Pancreas (tissue), 10 donors: ENCODE results near the gene NXPE4. TPM values are rescaled to one million over a fixed set of nuclear protein-coding genes. Genes with fewer than 3 reads are reported as not detected.

ENCODE experiments used
- ATAC-seq, 4 donors: fragments of 200-7000 bp; cut with Tn5 transposase; one replicate each; pipeline versions ENCODE4 v1.8.0 to v1.9.1; 2020; ENCODE audit warnings: mild to moderate bottlenecking in 4 of 4, moderate library complexity in 4 of 4
- DNase-seq, 6 donors: peaks; one replicate each; pipeline ENCODE4 v3.0.0-alpha.2; 2020
- FAIRE-seq: peaks from 2 replicates; lab custom pipeline; 2012; peaks lifted over from hg19 to GRCh38; lab: Jason Lieb, UNC
- H3K27ac ChIP-seq, 4 donors: fragments of 200-600 bp; sonication (generic); 1 replicate in 3 of 4; 2 replicates in 1 of 4; pipeline versions ENCODE4 v1.5.0 to v1.8.0; 2020
- H3K27me3 ChIP-seq, 4 donors: fragments of 200-600 bp; one replicate each; pipeline ENCODE4 v1.8.0; 2021
- H3K36me3 ChIP-seq, 3 donors: fragments of 200-600 bp; sonication (generic) in 1 of 3; one replicate each; pipeline versions ENCODE4 v1.5.0 to v1.8.0; 2020 to 2021
- H3K4me1 ChIP-seq, 3 donors: fragments of 200-600 bp; one replicate each; pipeline ENCODE4 v1.8.0; 2021
- H3K4me3 ChIP-seq, 4 donors: fragments of 200-600 bp; sonication (generic) in 2 of 4; one replicate each; pipeline versions ENCODE4 v1.5.0 to v1.8.0; 2020 to 2021
- H3K9me3 ChIP-seq, 4 donors: fragments of 200-600 bp; one replicate each; pipeline ENCODE4 v1.8.0; 2021
- CTCF ChIP-seq, 4 donors: fragments of 200-600 bp; sonication (generic) in 3 of 4; IDR thresholded peaks; one replicate each; pipeline versions ENCODE4 v1.5.0 to v1.8.0; 2021; ENCODE audit warnings: antibody characterized with exemption in 4 of 4
- WGBS, 2 donors: extraction: QIAGEN DNeasy Blood & Tissue Kit; methylation state at CpG; one replicate each; pipeline ENCODE4 v1.1.7; 2013; 5-methylcytosine and 5-hydroxymethylcytosine counted together
- intact Hi-C, 3 donors: fragments of 100-400 bp; cut with DNase I; formaldehyde crosslinking; loops; one replicate each; pipeline versions ENCODE4 v1.11.1 to v1.14.2; 2022
- polyA plus RNA-seq, 2 donors: library from polyadenylated mRNA; stranded (reverse); fragments of 200-250 nt; gene quantifications; one replicate each; pipeline ENCODE4 v1.2.3, GENCODE V29; 2013
- total RNA-seq, 6 donors: library from RNA; stranded (reverse); fragmentation: NEBNext Ultra II Directional in 4 of 6; extraction: Animal tissue kit (Norgen Biotek cat#: 25700) in 4 of 6; gene quantifications; one replicate each; pipeline versions ENCODE4 v1.2.1 to v1.2.4, GENCODE V29; 2021 to 2023
- donor health status: healthy with polysubstance abuse.
- donor health status: DM: no; HTN: no; CAD: no; lungs with moderate emphysema.
- donor health status: DM: no; HTN: no; CAD: no.
- donor health status: control.
- donor health status: control.
- donor health status: Bipolar disorder and iron deficiency.
- donor health status: DM: yes; HTN: yes; CAD: no.
- donor health status: DM: no; HTN: no; CAD: no.
- donor health status: DM: no; HTN: no; CAD: no.
- donor health status: DM: yes; HTN: yes; CAD: no.

NXPE4 gene
- total and polyA plus RNA-seq, 8 donors, result not detected

DNA sequence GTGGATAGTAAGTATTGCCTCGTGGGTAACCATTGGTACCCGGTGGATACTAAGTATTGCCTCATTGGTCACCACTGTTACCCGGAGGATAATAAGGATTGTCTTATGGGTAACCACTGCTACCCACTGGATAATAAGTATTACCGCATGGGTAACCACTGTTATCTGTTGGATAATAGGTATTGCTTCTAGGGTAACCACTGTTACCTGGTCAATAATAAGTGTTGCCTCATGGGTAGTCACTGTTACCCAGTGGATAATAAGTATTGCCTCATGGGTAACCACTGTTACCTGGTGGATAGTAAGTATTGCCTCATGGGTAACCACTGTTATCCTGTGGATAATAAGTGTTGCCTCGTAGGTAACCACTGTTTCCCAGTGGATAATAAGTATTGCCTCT lies 22.6 kb upstream of the NXPE4 start:
- TF ChIP-seq CTCF (IDR thresholded peaks at IDR 0.05), result no peak
- no peak for FAIRE-seq
- no peak overlapping the region for H3K27ac ChIP-seq
- 82 to 85% methylated on average over 5 of the region's 5 CpGs for WGBS, 2 donors
- no peaks in the 10 kb centered on the region for H3K9me3 ChIP-seq
- no peaks in the 10 kb centered on the region for H3K27me3 ChIP-seq
- H3K4me1 ChIP-seq, result no peaks in the 10 kb centered on the region
- ATAC-seq, result no peak
- no peak for DNase-seq
- H3K36me3 ChIP-seq, result no peaks in the 10 kb centered on the region
- intact Hi-C loops, result no loop called here
- H3K4me3 ChIP-seq, result no peak overlapping the region

GRCh38 chr11:114617157-114618124 lies 21.9 kb upstream of the NXPE4 start:
- DNase-seq, result no peak
- no peak for TF ChIP-seq CTCF (IDR thresholded peaks at IDR 0.05)

GRCh38 chr11:114616516-114616915 lies 20.9 kb upstream of the NXPE4 start:
- H3K4me3 ChIP-seq, result no peak overlapping the region
- H3K36me3 ChIP-seq, result no peaks in the 10 kb centered on the region
- H3K27ac ChIP-seq, result no peak overlapping the region
- 70 to 83% methylated on average over 8 of the region's 8 CpGs for WGBS, 2 donors
- intact Hi-C loops, result no loop called here
- no peak for FAIRE-seq
- H3K4me1 ChIP-seq, result no peaks in the 10 kb centered on the region
- ATAC-seq, result no peak
- no peaks in the 10 kb centered on the region for H3K9me3 ChIP-seq
- TF ChIP-seq CTCF (IDR thresholded peaks at IDR 0.05), result no peak
- no peak for DNase-seq
- H3K27me3 ChIP-seq, result no peaks in the 10 kb centered on the region

More at GRCh38 chr11:114617157-114618124, 21.9 kb upstream of the NXPE4 start:
- WGBS, 2 donors, result 71 to 84% methylated on average over 29 of the region's 29 CpGs
- Histone ChIP-seq H3K9me3 (no peaks in the 10 kb centered on the region), H3K36me3 (no peaks in the 10 kb centered on the region), H3K4me1 (no peaks in the 10 kb centered on the region), H3K27ac (no peak overlapping the region), H3K4me3 (no peak overlapping the region), H3K27me3 (no peaks in the 10 kb centered on the region)
- intact Hi-C loops, result no loop called here
- ATAC-seq, result no peak
- FAIRE-seq, result no peak

DNA sequence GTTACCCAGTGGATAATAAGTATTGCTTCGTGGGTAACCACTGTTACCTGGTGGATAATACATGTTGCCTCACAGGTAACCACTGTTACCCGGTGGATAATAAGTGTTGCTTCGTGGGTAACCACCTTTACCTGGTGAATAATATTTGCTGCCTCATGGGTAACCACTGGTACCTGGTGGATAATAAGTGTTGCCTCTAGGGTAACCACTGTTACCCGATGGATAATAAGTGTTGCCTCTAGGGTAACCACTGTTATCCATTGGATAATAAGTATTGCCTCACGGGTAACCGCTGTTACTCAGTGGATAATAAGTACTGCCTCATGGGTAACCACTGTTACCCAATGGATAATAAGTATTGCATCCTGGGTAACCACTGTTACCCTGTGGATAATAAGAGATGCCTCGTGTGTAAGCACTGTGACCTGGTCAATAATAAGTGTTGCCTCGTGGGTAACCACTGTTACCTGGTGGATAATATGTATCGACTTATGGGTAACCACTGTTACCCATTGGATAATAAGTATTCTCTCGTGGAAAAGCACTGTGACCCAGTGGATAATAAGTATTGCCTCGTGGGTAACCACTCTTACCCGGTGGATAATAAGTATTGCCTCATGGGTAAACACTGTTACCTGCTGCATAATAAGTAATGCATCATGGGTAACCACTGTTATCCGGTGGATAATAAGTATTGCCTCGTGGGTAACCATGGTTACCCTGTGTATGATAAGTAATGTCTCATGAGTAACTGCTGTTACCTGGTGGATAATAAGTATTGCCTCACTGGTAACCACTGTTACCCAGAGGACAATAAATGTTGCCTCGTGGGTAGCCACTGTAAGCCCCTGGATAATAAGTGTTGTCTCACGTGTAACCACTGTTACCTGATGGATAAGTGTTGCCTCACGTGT lies 20.1 kb upstream of the NXPE4 start:
- 63 to 73% methylated on average over 17 of the region's 17 CpGs for WGBS, 2 donors
- H3K4me1 ChIP-seq, result no peaks in the 10 kb centered on the region
- H3K9me3 ChIP-seq, result no peaks in the 10 kb centered on the region
- H3K27ac ChIP-seq, result no peak overlapping the region
- no peak for ATAC-seq
- intact Hi-C loops, result no loop called here
- FAIRE-seq, result no peak
- TF ChIP-seq CTCF (IDR thresholded peaks at IDR 0.05), result no peak
- H3K36me3 ChIP-seq, result no peaks in the 10 kb centered on the region
- H3K27me3 ChIP-seq, result no peaks in the 10 kb centered on the region
- DNase-seq, result no peak
- H3K4me3 ChIP-seq, result no peak overlapping the region
